GM12872 (cell line): ENCODE results near the gene CENPM.

Source experiments
- TF ChIP-seq, protein P1 (sequence below): IDR thresholded peaks from 3 replicates; pipeline ENCODE4 v1.5.1; 2011; ENCODE audit warnings: low read depth, mild to moderate bottlenecking, low read length, moderate library complexity; ENCODE audit not compliant: insufficient read depth

Gene CENPM

DNA sequence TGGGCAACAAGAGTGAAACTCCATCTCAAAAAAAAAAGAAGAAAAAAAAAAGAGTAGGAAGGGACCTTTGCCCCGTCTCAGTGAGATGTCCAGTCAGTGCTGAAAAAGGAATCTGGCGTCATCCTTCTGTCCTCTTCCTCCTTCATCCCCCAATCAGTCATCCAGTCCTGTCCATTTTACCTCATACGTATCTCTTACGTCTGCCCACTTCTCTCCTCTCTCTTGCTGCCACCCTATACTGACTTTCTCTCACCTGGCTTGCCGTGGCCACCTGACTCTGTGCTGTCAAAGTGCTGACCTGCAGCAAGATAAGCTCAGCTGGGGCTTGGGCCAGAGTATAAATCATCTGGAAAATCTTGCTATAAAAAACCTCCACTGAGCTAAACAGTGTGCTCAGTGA lies 35.9 kb upstream of the CENPM start:
- TF ChIP-seq, protein P1, sequence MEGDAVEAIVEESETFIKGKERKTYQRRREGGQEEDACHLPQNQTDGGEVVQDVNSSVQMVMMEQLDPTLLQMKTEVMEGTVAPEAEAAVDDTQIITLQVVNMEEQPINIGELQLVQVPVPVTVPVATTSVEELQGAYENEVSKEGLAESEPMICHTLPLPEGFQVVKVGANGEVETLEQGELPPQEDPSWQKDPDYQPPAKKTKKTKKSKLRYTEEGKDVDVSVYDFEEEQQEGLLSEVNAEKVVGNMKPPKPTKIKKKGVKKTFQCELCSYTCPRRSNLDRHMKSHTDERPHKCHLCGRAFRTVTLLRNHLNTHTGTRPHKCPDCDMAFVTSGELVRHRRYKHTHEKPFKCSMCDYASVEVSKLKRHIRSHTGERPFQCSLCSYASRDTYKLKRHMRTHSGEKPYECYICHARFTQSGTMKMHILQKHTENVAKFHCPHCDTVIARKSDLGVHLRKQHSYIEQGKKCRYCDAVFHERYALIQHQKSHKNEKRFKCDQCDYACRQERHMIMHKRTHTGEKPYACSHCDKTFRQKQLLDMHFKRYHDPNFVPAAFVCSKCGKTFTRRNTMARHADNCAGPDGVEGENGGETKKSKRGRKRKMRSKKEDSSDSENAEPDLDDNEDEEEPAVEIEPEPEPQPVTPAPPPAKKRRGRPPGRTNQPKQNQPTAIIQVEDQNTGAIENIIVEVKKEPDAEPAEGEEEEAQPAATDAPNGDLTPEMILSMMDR: no peak

DNA sequence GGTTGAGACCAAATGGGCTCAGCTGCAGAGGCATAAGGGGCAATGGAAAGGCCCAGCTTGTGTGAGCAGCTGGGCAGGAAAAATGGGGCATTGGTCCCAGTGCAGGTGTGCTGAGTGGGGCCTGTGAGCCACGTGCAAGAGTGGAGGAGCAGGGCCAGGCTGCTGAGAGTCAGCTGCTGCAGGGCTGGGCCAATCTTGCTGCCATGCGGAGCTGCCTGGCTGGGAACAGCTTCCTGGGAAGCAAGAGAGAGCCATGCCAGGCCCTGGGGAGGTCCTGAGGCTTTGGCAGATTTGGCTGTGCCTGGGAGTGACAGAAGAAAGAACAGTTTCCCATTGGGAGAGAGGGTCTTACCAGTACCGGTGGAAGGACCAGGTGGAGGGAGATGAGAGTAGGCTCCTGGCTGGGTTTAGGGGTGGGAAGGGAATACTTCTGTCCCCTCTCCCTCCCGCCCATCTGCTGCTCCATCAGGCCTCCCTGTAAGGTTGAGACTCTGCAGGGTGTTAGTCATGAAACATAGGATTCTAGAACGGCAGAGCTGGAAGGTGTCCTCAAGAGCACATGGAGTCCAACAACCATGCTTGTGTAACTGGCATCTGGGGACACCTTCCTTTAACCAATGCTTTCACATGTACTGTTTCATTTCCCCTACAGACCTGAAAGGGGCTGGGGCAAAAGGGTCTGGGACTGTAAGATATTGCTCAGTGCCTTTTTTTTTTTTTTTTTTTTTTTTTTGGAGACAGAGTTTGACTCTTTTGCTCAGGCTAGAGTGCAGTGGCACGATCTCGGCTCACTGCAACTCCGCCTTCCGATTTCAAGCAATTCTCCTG lies 32.7 kb upstream of the CENPM start:
- TF ChIP-seq, protein P1: no peak

- TF ChIP-seq, protein P1: no peak
These were observed 31.8 kb upstream of the CENPM start for GRCh38 chr22:41978732-41979131.

DNA sequence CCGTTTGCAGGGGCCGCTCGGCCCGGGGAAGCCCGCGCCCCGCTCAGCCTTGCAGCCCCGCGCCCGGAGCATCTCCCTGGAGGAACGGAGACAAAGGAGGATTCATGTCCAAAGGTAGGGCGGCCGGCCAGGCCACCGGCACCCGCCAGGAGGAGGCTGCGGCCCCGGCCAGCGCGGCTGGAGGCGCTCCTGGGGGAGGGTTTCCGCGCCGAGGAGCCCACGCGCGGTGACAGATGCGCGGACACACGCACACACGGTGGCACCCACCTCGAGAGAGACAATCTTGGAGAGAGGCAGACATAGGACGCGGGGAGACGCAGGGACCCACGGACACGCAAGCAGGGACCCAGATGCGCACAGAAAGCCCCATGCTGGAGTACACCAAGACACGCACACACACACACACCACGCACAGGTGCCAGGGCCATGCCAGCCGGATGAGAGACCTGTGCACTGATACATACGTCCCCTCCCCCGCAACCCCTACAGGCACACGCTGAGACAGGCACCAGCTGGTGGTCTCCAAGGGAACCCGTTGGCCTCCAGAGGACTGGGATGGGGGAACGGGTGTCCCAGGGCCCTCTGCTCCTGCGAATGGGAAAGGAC lies 30.1 kb upstream of the CENPM start:
- TF ChIP-seq, protein P1: no peak

DNA sequence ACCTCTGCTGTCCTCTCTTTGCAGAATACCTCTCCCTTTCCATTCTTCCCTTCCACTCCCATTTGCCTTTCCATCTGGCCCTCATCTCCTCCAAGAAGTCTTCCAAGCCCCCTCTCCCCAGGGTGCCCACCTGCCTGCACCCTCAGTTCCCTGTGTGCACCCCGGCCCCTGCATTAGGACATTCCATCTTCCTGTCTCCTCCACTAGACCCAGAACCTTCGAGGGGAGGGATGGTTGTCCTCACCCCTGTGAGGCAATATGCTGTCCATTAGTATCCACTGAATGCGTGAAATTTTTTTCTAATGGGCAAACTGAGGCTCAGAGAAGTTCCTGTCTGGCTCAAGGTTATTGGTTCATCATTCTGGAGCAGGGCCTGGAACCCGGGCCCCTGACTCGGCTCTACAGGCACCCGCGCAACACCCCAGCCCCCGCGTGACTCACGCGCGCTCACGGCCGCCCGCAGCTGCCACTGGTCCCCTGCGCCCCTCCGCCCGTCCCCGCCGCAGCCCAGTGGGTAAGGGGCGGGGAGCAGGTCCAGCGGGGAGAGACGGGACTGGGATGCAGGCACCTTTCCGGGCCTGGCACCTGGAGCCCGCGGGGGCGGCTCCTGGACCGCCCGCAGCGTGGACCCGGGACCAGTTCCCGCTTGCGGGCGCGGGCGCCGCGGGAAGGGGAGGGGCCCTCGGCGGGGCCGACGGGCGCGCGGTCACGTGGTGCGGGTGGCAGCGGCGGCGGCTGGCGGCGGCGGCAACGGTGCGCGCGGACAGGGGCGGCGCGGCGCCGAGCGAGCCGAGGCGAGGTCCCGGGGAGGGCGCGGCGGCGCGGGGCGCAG lies 29.3 kb upstream of the CENPM start:
- TF ChIP-seq, protein P1: no peak

DNA sequence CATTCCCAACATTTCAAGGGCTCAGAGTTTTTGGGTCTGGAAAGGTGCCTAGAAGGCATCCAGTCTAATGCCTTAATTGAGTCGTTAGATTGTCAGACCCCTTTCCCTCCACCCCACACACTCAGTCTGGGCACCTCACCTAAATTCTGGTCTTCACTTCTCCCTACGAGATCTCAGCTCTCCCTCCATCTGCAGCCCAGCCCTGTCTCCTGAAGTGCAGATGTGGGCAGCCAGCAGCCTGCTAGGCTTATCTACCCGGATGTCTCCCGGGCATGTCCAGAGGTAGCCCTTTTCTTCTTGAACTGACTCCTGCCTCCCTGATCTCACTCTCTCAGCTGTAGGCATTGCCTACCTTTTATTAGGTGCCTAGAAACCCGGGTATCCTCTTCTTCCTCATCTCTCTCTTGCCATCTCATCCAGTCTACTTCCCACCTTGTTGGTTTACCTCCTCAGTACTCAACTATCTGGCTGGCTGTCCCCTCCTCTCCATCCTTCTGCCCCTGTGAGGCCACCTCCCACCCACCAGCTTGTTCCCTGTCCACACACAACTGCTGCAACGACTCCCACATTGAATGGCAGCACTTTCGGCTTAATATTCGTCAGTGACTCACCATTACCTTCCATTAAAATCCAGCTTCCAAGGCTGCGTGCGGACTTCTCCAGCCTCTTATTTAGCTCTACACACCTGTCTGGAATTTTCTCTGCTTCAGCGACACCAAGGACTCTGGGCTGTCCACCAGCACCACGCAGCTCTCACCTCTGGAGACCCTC lies 28.5 kb upstream of the CENPM start:
- TF ChIP-seq, protein P1: no peak
